ENCODE data around the gene NUSAP1. TPM values are rescaled to one million over a fixed set of nuclear protein-coding genes. Genes with fewer than 3 reads are reported as not detected.
A peak's percentile ranks its signal among the peaks of the same experiment; 100 is the strongest.
"Not testable (repeated sequence)": the region's sequence is repeated elsewhere in the genome, so short reads cannot be mapped to it uniquely, and the experiment has no call there.

Gene NUSAP1
- total RNA-seq, 1 experiment from 2014 or later: 158 TPM

DNA sequence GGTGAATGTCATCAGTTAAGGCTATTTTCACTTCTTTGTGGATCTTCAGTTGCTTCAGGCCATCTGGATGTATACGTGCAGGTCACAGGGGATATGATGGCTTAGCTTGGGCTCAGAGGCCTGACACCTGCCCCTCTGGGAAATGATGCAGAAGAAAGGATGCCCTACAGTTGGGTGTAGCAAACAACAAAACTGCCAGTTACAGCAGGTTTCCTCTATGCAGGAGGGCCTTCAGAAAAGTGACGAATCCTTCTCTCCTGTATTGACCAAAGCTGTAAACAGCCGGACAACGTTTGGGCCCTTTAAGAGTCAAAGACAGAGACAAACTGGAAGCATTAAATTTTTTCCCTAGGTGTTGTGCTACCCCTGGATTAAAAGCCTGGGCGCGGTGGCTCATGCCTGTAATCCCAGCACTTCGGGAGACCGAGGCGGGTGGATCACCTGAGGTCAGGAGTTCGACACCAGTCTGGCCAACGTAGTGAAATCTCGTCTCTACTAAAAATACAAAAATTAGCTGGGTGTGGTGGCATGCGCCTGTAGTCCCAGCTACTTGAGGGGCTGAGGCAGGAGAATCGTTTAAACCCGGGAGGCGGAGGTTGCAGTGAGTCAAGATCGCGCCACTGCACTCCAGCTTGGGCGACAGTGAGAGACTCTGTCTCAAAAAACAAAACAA lies 49.6 kb upstream of the NUSAP1 start:
- not testable (repeated sequence) for H2BK15ac ChIP-seq (ENCODE audit: low read depth, low read length); H2BK20ac ChIP-seq (ENCODE audit: low read depth, low read length, poor library complexity, severe bottlenecking); H3K27me3 Mint-ChIP-seq (ENCODE audit: low read depth); H3K9me3 ChIP-seq (ENCODE audit: control insufficient read depth, low read depth, low read length); H3K79me1 ChIP-seq (ENCODE audit: insufficient read depth, low read depth, low read length, poor library complexity, severe bottlenecking); H4K8ac ChIP-seq (replicated peaks; ENCODE audit: insufficient read length, low read depth, low read length); H2BK120ac ChIP-seq (ENCODE audit: low read depth, low read length, poor library complexity, severe bottlenecking); H3K9me3 Mint-ChIP-seq; H2AFZ ChIP-seq (ENCODE audit: low read length); H3K27me3 ChIP-seq (ENCODE audit: insufficient read depth, low read length); H2AK5ac ChIP-seq (ENCODE audit: insufficient read length, low read length); H4K20me1 ChIP-seq (ENCODE audit: control insufficient read depth, insufficient read depth, insufficient read length); H3K56ac ChIP-seq (ENCODE audit: insufficient read length, low read depth, low read length); H4K5ac ChIP-seq (ENCODE audit: insufficient read length, low read depth, low read length); H3K4me1 ChIP-seq (ENCODE audit: insufficient read depth, low read length); H3K27ac ChIP-seq (ENCODE audit: insufficient read length, low read depth, low read length); H4K91ac ChIP-seq (ENCODE audit: insufficient read length, low read depth, low read length); H3T11ph ChIP-seq (ENCODE audit: low read length); H2BK5ac ChIP-seq (ENCODE audit: insufficient read length, low read length); H3K23me2 ChIP-seq (ENCODE audit: insufficient read length, low read depth, low read length, poor library complexity, severe bottlenecking); DNase-seq; H2BK12ac ChIP-seq (ENCODE audit: insufficient read length, low read depth, low read length); H3K4ac ChIP-seq (ENCODE audit: low read depth, low read length); H3K79me2 ChIP-seq (ENCODE audit: insufficient read depth, low read length); H3K14ac ChIP-seq (ENCODE audit: insufficient read depth, low read length); H3K23ac ChIP-seq (ENCODE audit: insufficient read length, low read depth, low read length)
- H3K9ac ChIP-seq (ENCODE audit: extremely low read depth, insufficient read length, low read length): peak overlapping the region; percentile 18
- Mint-ChIP-seq H3K4me1 (peaks cover 18 to 30% of the 10 kb centered on the region in 2 experiments), H3K27ac (peak overlapping the region; percentile 92 to 99 (median 97)), H3K4me3 (peak overlapping the region; percentile 97 to 98), H3K36me3 (ENCODE audit: insufficient read depth in 1 of 3, low read depth in 3 of 3) (peaks cover 40 to 54% (median 49%) of the 10 kb centered on the region in 3 experiments)
- H3K4me2 ChIP-seq (ENCODE audit: insufficient read depth, insufficient read length, low read length): peak overlapping the region; percentile 11
- H3K18ac ChIP-seq (ENCODE audit: insufficient read length, low read depth, low read length): peak overlapping the region; percentile 65
- WGBS (ENCODE audit: extremely low coverage, insufficient read length, low lambda C conversion rate): no CpG with 5 or more reads among the region's 19 CpGs
